Mesendoderm (in vitro differentiated cells): ENCODE measurements around the gene DNAH3.
"Not testable (repeated sequence)": the region's sequence is repeated elsewhere in the genome, so short reads cannot be mapped to it uniquely, and the experiment has no call there.

ENCODE experiments used
- DNase-seq: peaks from one replicate; pipeline ENCODE4 v3.0.0; 2013
- H2AK5ac ChIP-seq: 2 replicates; pipeline ENCODE4 v1.6.1; 2013; ENCODE audit warnings: low read length, inconsistent platforms
- H2BK120ac ChIP-seq: 2 replicates; pipeline ENCODE4 v1.6.1; 2013; ENCODE audit warnings: low read depth, mild to moderate bottlenecking, low read length, moderate library complexity, mixed read lengths
- H2BK15ac ChIP-seq: replicated peaks from 2 replicates; pipeline ENCODE4 v1.6.1; 2013; ENCODE audit warnings: low read depth, mild to moderate bottlenecking, moderate library complexity
- H2BK5ac ChIP-seq: 2 replicates; pipeline ENCODE4 v1.6.1; 2013; ENCODE audit warnings: low read length, inconsistent platforms
- H3K18ac ChIP-seq: 2 replicates; pipeline ENCODE4 v1.6.1; 2013; ENCODE audit warnings: mild to moderate bottlenecking, low read length, mixed read lengths
- H3K23ac ChIP-seq: one replicate; pipeline ENCODE4 v1.6.1; 2013; ENCODE audit warnings: low read length
- H3K27ac ChIP-seq: 2 replicates; pipeline ENCODE4 v1.5.1; 2013; ENCODE audit warnings: low read depth, mild to moderate bottlenecking, inconsistent platforms, low read length, moderate library complexity
- H3K27me3 ChIP-seq: 2 replicates; pipeline ENCODE4 v1.6.1; 2013; ENCODE audit warnings: low read length, control low read depth, mild to moderate bottlenecking, inconsistent platforms; ENCODE audit not compliant: insufficient read depth, poor library complexity
- H3K36me3 ChIP-seq: 2 replicates; pipeline ENCODE4 v1.6.1; 2013; ENCODE audit warnings: low read length, inconsistent platforms; ENCODE audit not compliant: control insufficient read depth, insufficient read depth
- H3K4ac ChIP-seq: one replicate; pipeline ENCODE4 v1.6.1; 2013; ENCODE audit warnings: low read depth, mild to moderate bottlenecking, low read length, moderate library complexity
- H3K4me1 ChIP-seq: 2 replicates; pipeline ENCODE4 v1.6.1; 2013; ENCODE audit warnings: low read depth, low read length, inconsistent platforms; ENCODE audit not compliant: control insufficient read depth
- H3K4me2 ChIP-seq: 2 replicates; pipeline ENCODE4 v1.6.1; 2013; ENCODE audit warnings: low read length
- H3K4me3 ChIP-seq: 2 replicates; pipeline ENCODE4 v1.5.1; 2013; ENCODE audit warnings: mild to moderate bottlenecking, low read length
- H3K56ac ChIP-seq: one replicate; pipeline ENCODE4 v1.6.1; 2013; ENCODE audit warnings: low read length
- H3K79me1 ChIP-seq: 2 replicates; pipeline ENCODE4 v1.6.1; 2013; ENCODE audit warnings: low read length, inconsistent platforms
- H3K79me2 ChIP-seq: 2 replicates; pipeline ENCODE4 v1.6.1; 2013; ENCODE audit warnings: mild to moderate bottlenecking, low read length; ENCODE audit not compliant: control insufficient read depth, insufficient read depth
- H3K9ac ChIP-seq: 2 replicates; pipeline ENCODE4 v1.6.1; 2013; ENCODE audit warnings: low read length, inconsistent platforms
- H4K5ac ChIP-seq: one replicate; pipeline ENCODE4 v1.6.1; 2013; ENCODE audit warnings: low read length
- H4K8ac ChIP-seq: one replicate; pipeline ENCODE4 v1.6.1; 2013; ENCODE audit warnings: low read depth, mild to moderate bottlenecking, control low read depth, low read length, moderate library complexity
- WGBS: extraction: QIAGEN DNeasy Blood & Tissue Kit; methylation state at CpG from one replicate; pipeline ENCODE4 v1.1.7; 2013; ENCODE audit warnings: low lambda C conversion rate, missing lambda C conversion rate; ENCODE audit not compliant: insufficient coverage; ENCODE audit errors: extremely low coverage; 5-methylcytosine and 5-hydroxymethylcytosine counted together

Gene DNAH3

DNA sequence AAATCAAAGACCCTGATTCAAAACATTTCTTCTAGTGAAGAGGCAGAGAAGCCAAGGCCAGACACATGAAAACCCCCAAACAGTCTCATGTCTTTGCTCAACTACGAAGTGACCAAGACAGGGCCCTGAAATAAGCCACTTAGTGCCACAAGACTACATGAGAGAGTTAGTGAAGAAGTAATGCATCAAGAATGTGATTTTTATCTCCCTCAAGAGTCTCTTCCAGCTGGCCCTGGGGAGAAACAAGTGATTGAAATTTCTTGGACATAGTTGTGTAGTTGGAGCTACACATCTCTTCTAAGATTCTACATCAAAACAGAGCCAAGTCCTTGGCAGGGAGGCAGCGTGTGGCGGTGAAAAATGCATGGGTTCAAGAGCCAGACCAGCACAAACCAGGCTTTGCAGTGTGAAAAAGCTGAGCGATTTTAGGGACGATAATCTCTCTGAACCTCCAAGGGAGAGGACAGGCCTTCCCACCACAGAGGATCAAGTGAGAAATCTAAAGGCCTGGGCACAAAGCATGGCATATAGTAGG is 219.5 kb downstream of the DNAH3 start:
- DNase-seq = no peak
- H3K36me3 ChIP-seq = no peaks in the 10 kb centered on the region
- no peaks in the 10 kb centered on the region for H3K27me3 ChIP-seq
- no peak overlapping the region for H2BK15ac ChIP-seq
- no peak overlapping the region for H3K9ac ChIP-seq
- H3K56ac ChIP-seq = no peak overlapping the region
- H3K79me2 ChIP-seq = no peaks in the 10 kb centered on the region
- no peak overlapping the region for H2BK5ac ChIP-seq
- no peak overlapping the region for H2AK5ac ChIP-seq
- H4K8ac ChIP-seq = no peak overlapping the region
- no CpG with 5 or more reads among the region's 5 CpGs for WGBS
- no peak overlapping the region for H3K4ac ChIP-seq
- no peak overlapping the region for H4K5ac ChIP-seq
- no peaks in the 10 kb centered on the region for H3K4me1 ChIP-seq
- H3K4me2 ChIP-seq = no peak overlapping the region
- H3K23ac ChIP-seq = no peak overlapping the region
- no peak overlapping the region for H3K27ac ChIP-seq
- no peaks in the 10 kb centered on the region for H3K79me1 ChIP-seq
- no peak overlapping the region for H3K4me3 ChIP-seq
- no peak overlapping the region for H2BK120ac ChIP-seq
- H3K18ac ChIP-seq = no peak overlapping the region

GRCh38 chr16:20930365-20930690 is 220.3 kb downstream of the DNAH3 start:
- no peak for DNase-seq
- Histone ChIP-seq H3K56ac (no peak overlapping the region), H2AK5ac (no peak overlapping the region), H3K4me2 (no peak overlapping the region), H3K79me1 (no peaks in the 10 kb centered on the region), H3K9ac (no peak overlapping the region), H3K27me3 (no peaks in the 10 kb centered on the region), H2BK5ac (no peak overlapping the region), H3K4ac (no peak overlapping the region), H3K4me1 (no peaks in the 10 kb centered on the region), H3K4me3 (no peak overlapping the region), H3K36me3 (no peaks in the 10 kb centered on the region), H4K5ac (no peak overlapping the region), H4K8ac (no peak overlapping the region), H3K27ac (no peak overlapping the region), H2BK15ac (no peak overlapping the region), H3K79me2 (no peaks in the 10 kb centered on the region), H2BK120ac (no peak overlapping the region), H3K18ac (no peak overlapping the region), H3K23ac (no peak overlapping the region)
- no CpG with 5 or more reads among the region's 1 CpG for WGBS

- WGBS = no CpG with 5 or more reads among the region's 10 CpGs
- not testable (repeated sequence) for H3K27me3 ChIP-seq
These were observed 220.8 kb downstream of the DNAH3 start for GRCh38 chr16:20929676-20930364.

GRCh38 chr16:20928774-20929411 is 221.8 kb downstream of the DNAH3 start:
- H3K56ac ChIP-seq = no peak overlapping the region
- no peaks in the 10 kb centered on the region for H3K27me3 ChIP-seq
- DNase-seq = no peak
- H3K4me1 ChIP-seq = no peaks in the 10 kb centered on the region
- H3K4ac ChIP-seq = no peak overlapping the region
- no peak overlapping the region for H2BK120ac ChIP-seq
- no peak overlapping the region for H3K4me3 ChIP-seq
- H3K79me2 ChIP-seq = no peaks in the 10 kb centered on the region
- no peak overlapping the region for H4K8ac ChIP-seq
- no peak overlapping the region for H3K9ac ChIP-seq
- H3K23ac ChIP-seq = no peak overlapping the region
- no peak overlapping the region for H2BK5ac ChIP-seq
- no peak overlapping the region for H2BK15ac ChIP-seq
- WGBS = no CpG with 5 or more reads among the region's 5 CpGs
- no peak overlapping the region for H3K27ac ChIP-seq
- no peak overlapping the region for H3K18ac ChIP-seq
- no peaks in the 10 kb centered on the region for H3K36me3 ChIP-seq
- no peak overlapping the region for H2AK5ac ChIP-seq
- H4K5ac ChIP-seq = no peak overlapping the region
- H3K79me1 ChIP-seq = no peaks in the 10 kb centered on the region
- no peak overlapping the region for H3K4me2 ChIP-seq

More at GRCh38 chr16:20929676-20930364, 220.8 kb downstream of the DNAH3 start:
- H3K9ac ChIP-seq, H2AK5ac ChIP-seq, H3K4me3 ChIP-seq, H3K23ac ChIP-seq, H3K79me2 ChIP-seq, H3K4me2 ChIP-seq, H3K56ac ChIP-seq, H4K8ac ChIP-seq, H3K4me1 ChIP-seq, H2BK15ac ChIP-seq, H3K79me1 ChIP-seq, H2BK5ac ChIP-seq, H2BK120ac ChIP-seq, H3K36me3 ChIP-seq, H3K4ac ChIP-seq, H3K27ac ChIP-seq, H4K5ac ChIP-seq, DNase-seq, H3K18ac ChIP-seq: not testable (repeated sequence)

DNA sequence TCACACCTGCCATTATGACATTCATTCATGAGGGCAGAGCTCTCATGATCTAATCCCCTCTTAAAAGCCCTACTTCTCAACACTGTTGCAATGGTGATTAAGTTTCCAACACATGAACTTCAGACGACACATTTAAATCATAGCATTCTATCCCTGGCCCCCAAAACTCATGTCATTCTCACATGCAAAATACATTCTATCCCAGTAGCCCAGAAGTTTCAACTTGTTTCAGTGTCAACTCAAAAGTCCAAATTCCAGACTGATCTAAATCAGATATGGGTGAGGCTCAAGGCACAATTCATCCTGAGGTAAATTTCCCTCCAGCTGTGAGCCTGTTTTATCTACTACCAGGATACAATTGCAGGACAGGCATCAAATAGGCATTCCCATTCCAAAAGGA is 224.9 kb downstream of the DNAH3 start:
- no peaks in the 10 kb centered on the region for H3K4me1 ChIP-seq
- no peak overlapping the region for H3K9ac ChIP-seq
- no CpG with 5 or more reads among the region's 1 CpG for WGBS
- no peak overlapping the region for H4K8ac ChIP-seq
- H2BK120ac ChIP-seq = no peak overlapping the region
- no peak overlapping the region for H2BK5ac ChIP-seq
- H3K79me2 ChIP-seq = no peaks in the 10 kb centered on the region
- no peak overlapping the region for H3K23ac ChIP-seq
- no peak for DNase-seq
- no peak overlapping the region for H3K4me2 ChIP-seq
- H4K5ac ChIP-seq = no peak overlapping the region
- H3K4me3 ChIP-seq = no peak overlapping the region
- H3K27ac ChIP-seq = no peak overlapping the region
- H2AK5ac ChIP-seq = no peak overlapping the region
- H3K79me1 ChIP-seq = no peaks in the 10 kb centered on the region
- H2BK15ac ChIP-seq = no peak overlapping the region
- H3K18ac ChIP-seq = no peak overlapping the region
- no peak overlapping the region for H3K4ac ChIP-seq
- H3K36me3 ChIP-seq = no peaks in the 10 kb centered on the region
- H3K56ac ChIP-seq = no peak overlapping the region
- H3K27me3 ChIP-seq = no peaks in the 10 kb centered on the region
